Activated T-cell treated with anti-CD3 and anti-CD28 coated beads for 4 hours (primary cell): Measurements from ENCODE around the gene HMSD.
"Not testable (repeated sequence)": the region's sequence is repeated elsewhere in the genome, so short reads cannot be mapped to it uniquely, and the experiment has no call there.

Experiments
- DNase-seq: peaks from one replicate; pipeline ENCODE4 v3.0.0-alpha.2; 2020

The HMSD gene, protein sequence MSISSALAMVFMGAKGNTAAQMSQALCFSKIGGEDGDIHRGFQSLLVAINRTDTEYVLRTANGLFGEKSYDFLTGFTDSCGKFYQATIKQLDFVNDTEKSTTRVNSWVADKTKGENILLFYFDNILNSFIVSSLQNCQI

DNA sequence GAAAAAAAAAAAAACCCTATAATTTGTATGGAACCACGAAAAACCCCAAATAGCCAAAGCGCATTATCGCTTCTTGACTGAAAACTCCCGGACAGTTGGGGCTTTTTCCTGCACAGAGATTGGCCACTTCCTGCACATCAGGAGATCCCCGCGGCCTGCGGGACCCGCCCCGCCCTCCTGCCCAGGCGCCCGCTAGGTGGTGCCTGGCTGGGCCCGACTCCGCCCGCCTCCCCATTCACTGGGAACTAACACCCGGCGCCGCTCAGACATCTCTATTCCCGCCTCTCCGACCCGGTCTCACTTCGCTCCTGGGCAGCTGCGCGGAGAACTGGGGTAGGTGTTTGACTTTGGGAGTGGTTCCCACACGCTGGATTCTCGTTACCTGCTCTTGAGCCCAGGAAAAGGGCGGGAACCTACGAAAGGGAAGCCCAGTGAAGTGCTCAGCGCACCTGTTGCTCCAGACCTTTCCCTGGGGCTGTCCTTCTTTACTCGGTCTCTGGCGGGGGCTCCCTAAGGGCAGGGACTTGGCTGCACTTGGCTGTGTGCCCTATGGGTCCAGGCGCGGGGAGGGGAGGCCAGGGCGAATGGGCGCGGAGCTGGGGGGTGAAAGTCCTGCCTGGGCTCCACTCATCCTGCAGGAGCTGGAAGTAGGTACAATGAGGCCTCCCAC lies at the start of gene HMSD:
Gene HMSD (plus strand): TSS at position 234 of the 670 bp plus-strand sequence. CDS start 4,155 bp downstream, outside the sequence.
- DNase-seq = no peak

DNA sequence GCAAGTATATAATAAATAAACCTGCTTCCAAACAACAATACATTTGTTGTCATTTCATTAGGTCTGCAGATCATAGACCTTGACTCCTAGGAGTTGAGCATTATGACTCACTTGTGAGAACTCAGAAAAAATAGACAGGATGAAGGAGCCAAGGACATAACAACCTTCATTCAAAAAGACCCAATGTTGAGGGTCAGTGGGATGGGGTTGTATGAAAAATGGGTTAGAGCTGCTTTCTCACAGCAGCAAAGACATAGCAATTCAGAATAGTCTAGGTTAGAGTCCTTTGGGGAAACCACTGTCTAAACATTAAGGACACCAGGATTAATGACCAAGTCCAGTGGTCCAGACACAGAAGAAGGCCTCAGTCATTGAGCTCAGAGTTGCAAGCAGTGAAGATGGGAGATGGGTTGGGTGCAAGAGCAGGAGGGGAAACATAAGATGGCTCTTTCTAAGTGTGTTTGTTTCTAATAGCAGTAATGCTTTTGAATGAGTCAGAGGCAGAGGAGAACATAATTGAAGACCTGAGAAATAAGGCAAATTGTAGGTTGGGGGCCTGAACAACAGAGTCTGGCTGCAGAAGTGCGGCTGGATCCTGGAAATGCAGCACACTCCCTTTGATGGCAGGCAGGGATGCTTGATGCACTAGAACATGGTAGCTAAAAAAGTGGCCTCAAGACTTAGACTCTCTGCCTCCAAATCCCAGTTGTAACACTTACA lies 45.1 kb upstream of the HMSD start:
- DNase-seq = no peak

DNA sequence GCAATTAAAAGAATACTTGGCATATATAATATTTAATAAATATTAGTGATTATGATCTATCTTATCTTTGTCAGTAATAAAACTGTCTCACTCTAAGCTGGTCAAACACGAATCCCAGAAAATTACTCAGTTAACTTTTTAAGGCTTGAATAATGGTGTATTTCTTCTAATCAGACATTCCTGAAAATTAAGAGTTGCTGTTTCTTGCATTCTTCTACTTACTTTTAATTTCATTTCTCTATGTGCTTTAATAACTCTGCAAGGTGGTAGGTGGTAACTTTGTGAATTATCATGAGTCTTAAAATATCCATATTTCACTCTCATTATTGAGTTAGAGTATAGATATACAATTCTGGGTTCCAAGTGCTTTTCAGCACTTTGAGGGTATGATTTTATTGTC lies 44.4 kb upstream of the HMSD start:
- DNase-seq = no peak

DNA sequence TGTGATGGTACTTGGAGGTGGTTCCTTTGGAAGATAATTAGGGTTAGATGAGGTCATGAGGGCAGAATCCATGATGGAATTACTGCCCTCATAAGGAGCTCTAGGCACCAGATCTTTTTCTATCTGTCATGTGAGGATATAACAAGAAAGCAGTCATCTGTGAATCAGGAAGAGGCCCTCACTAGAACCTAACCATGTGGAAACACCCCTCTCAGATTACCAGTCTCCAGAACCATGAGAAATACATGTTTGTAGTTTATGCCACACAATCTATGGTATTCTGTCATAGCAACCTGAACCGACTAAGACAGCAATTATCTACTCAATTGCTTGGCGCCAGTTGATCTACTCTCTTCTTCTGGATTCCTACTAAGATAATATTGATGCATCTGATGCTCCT lies 43.7 kb upstream of the HMSD start:
- no peak for DNase-seq

DNA sequence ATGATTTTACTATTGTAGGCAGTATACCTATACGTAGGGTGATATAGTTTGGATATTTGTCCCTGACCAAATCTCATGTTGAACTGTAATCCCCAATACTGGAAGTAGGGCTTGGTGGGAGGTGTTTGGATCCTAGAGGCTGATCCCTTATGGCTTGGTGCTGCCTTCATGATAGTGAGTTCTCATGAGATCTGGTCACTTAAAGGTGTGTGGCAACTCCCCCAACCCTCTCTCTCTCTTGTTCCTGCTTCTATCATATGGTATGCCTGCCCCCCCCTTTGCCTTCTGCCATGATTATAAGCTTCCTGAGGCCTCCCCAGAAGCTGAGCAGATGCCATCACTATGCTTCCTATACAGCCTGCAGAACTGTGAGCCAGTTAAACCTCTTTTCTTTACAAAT lies 43.0 kb upstream of the HMSD start:
- no peak for DNase-seq

DNA sequence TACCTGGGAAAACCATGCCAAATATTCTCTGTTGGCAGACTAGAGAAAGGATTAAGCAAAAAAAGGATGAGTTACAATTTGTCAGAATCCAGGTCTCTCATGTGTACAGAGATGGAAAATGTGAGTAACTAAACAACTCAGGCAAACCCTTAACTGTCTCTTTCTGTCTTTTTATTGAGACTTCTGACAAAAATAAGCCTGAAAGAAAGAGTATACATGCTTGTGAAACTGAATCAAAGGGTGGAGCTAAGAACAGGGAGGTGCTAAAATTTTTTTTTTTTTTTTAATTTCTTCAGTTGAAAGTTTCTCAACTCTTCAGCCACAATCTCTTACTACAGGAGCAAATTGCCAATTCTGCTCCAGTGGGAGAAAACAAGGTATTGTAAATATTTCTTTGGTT lies 41.4 kb upstream of the HMSD start, which contains the start of gene SERPINB10:
Gene SERPINB10 (plus strand): TSS at position 295 of the 400 bp plus-strand sequence. CDS start 7,553 bp downstream, outside the sequence.
- DNase-seq = no peak

DNA sequence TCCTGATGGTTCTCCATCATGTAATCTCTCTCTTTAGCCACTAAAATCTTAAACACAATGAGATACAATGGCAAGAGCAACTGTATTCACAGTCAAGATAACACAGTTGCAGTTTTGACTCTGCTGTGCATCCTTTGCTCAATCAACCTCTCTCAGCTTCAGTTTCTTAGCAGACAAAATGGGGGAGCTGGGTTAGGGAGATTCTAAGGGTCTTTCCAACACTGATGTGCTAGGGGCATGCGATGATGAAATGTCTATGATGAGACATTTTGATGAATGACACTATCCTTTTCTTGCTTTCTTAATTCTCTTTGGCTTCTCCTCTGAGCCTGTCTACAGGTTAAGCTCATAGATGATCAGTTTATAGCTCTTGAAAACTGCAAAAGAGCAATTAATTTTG lies 40.2 kb upstream of the HMSD start:
- no peak for DNase-seq

DNA sequence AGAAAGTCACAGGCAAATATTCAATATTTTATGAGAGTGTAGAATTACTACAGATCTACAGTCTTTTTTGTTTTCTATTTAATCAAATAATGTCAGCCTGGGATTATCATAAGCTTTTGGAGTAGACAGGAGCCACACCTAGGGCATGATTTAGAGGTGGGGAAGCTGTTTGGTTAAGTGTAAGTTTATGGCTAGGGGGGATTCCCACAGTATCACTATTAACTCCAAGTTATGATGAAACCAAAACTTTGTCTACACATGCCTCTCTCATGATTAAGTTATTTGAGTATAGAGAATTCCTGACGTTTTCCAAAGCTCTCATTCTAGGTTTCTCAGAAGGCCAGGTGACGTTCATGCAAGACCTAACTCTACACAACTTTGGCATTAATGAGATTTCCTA lies 39.2 kb upstream of the HMSD start:
- no peak for DNase-seq

DNA sequence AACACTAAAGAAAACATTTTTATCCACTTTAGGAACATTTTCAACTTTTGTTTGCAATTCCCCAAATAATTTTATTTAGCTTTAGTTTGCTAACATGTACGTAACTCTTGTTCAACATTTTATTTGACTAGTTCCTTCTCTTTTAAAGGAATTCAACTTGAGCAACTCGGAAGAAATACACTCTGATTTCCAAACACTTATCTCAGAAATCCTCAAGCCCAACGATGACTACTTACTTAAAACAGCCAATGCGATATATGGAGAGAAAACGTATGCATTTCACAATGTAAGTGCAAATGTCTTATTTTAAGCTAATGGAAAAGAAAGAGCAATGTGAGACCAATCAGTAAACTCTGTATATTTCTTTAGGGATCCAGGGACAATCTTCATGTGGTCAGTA lies 31.3 kb upstream of the HMSD start:
- no peak for DNase-seq

DNA sequence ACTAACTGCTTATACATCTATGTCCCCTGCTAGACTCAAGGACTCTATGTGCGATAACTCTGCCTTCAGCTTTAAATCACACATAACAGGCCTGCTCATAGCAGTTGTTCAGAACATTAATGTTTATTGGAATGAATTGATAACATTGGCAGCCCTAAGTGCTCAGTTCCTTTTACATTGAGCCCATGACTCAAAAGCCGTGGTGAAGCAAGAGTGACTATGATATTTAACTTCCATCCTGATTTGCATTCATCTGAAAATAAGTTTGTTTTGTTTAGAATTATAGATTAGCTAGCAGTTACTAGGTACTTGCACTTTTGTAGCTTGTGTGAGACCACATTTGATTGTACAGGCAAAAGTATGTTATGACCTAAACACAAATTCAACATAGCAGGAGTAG lies 27.1 kb upstream of the HMSD start:
- no peak for DNase-seq

DNA sequence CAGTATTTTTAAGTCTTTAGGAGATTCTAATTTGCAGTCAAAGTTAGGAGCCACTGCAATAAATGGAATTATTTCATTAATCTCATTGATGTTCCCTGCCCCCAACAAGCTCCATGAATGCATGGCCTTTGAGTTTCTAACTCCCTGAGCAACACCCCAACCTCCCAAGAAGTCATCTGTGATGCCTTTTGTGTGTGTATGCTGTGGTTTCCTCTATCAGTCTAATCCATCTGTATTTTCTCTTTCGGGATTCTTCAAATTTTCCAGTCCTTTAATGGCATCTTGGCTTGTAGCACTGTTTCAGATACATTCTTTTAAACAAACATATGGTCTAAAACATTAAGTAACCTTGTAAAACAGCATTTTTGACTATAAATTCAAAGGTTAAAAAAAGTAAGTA lies 24.6 kb upstream of the HMSD start:
- DNase-seq = no peak

DNA sequence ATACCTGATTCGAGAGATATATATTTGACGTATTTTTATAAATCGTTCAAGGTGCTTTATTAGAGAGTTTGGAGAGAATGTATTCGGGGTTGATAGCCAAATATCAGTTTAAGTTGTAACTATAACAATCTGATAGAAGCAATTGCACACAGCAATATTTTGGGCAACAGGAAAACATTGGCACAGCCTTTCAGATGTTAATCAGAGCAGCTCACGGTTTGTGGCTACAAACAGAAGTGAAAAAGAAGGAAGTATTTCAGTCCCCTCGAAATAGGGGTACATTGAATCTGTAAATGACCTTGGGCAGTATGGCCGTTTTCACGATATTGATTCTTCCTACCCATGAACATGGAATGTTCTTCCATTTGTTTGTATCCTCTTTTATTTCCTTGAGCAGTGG lies 20.8 kb upstream of the HMSD start:
- DNase-seq = no peak

DNA sequence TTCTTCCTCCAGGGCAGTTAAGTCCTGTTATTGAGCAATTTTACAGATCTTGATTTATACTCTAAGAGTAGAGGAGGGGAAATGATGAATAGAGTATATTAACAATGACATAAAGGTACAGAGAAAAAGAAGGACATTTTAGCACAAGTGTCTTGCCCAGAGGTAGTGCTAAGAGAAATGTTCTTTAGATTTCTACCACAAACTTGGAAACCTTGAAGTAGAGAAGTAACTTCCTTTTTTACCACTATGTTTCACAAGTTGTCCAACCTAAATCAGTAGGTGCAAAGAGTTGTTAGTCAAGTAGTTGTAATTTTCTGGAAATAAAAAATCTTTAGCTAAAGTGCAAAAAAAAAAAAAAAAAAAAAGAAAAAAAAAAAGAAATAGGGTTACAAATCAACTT lies 19.7 kb upstream of the HMSD start:
- DNase-seq = not testable (repeated sequence)

DNA sequence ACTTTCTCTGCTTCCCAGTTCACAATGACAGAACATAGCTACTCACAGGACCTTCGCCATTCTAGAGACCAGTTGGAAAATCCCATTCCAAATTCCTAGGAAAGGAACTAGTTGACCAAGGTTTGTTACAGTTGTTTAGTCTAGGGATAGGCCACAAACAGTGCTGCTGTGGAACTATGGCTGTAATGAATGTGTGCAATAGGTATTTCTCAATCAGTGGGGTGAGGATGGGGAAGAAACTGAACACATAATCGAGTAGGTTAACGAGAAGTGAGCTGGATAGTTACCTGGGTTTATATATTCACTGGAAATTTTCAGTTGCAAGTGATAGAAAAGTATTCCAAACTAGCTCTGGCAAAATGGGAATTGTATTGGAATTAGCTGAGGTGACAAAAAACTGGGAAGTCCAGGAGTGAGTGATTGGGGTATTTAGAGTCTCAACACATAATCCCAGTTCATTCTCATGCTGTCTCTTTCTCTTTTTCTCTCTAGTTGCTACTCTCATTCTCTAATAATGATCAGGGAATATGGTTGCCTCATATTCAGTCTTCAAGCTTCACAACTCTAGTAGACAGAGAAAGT lies 18.2 kb upstream of the HMSD start:
- no peak for DNase-seq

DNA sequence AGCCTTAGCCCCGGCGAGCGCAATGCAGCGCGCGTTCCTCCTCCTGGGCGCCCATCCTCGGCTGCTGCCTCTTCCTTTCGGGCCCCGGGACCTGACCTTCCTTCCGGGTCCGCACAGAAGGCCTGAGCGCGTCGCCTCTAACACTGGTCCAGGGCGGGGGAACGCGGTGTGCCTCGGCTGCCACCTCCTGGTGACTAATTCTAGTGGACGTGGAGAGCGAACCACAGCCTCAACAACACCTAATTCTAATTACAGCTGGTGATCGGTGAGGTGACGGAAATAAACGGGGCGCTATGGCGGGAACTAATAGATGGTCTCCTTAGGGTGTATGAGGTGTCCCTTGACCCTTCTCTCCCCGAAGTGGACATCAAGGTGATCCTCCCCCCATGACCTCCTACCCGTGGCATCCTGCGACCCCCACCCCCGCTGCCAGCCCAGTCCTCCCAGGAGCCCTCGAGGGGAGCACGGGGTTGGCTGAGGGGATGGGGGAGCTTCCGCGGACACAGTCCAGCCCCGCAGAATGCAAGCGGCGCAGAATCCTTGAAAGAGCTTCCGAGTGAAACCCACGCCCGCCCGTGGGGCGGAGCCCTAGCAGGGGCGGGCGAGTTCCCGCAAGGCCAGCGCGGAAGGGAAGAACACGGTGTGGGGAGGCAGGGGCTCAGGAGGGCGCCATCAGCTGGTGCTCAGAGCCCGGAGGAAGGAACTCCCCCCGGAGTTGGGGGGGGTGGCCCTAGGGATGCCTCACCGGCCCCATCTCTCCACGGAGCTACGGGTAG lies 12.8 kb upstream of the HMSD start:
- peak; percentile 34 for DNase-seq

DNA sequence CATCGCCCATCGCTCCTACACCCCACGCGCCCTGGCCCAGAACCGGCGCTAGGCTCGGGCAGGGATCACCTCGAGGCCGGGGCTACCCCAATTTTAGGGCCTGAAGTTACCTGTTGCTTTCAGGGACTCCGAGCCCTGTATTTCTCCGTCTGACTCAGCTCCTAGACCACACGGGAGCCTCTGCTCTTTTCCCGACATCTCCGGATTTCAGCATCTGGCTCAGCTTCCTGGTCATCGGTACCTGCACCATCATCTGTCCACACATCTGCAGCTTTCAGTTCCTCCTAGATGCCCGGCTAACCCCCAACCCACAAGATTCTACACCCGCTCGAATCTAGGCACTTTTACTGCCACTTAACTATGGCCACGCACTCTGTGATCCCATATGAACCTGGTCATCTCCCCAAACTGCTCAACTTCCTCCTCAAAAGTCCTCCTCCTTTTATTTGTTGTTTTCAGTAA lies 12.1 kb upstream of the HMSD start:
- no peak for DNase-seq

DNA sequence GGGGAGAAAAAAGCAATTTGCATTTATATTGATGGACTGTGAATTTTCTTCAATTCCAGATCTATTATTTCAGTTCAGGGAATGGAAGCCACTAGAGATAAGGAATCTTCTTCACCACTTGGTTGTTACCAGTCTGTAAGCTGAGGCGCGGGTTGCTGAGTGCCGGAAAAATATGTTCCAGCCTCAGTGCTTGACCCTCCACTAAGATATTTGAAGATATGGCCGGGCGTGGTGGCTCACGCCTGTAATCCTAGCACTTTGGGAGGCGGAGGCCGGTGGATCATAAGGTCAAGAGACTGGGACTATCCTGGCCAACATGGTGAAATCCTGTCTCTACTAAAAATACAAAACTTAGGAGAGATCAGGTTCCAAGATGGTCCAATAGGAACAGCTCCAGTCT lies 9.1 kb upstream of the HMSD start:
- DNase-seq = no peak

DNA sequence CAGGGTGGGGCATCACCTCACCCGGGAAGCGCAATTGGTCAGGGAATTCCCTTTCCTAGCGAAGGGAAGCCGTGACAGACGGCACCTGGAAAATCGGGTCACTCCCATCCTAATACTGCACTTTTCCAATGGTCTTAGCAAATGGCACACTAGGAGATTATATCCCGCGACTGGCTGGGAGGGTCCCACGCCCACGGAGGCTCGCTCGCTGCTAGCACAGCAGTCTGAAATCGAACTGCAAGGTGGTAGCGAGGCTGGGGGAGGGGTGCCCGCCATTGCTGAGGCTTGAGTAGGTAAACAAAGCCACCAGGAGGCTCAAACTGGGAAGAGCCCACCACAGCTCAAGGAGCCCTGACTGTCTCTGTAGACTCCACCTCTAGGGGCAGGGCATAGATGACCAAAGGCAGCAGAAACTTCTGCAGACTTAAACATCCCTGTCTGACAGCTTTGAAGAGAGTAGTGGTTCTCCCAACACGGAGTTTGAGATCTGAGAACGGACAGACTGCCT lies 8.5 kb upstream of the HMSD start:
- not testable (repeated sequence) for DNase-seq

DNA sequence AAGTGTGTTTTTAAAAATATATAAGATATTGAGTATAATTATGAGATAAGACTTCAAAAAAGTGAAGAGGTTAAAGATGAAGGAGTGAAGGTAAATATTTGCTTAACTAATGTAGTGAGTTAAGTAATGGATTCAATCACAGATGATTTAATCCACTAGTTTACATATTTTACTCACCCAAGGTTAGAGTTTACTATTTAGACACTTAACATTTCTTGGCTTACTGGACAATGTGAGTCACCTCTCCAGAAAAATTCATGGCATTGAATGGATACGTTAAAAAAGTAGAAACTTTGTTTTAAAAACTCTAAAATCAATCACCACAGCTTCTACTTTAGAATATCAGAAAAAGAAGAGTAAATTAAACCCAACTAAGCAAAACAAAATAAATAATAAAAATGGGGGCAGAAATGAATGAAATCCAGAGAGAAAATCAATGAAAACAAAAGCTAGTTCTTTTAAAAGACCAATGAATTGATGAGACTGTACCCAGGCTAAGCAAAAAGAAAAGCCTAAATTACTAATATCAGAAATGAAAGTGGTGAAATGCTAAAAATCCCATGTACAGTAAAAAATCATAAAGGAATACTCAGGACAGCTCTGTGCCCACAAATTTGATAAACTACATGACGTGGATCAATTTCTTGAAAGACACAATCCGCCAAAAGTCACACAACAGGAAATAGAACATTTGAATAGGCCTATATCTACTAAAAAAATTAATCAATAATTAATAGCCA lies 1.9 kb upstream of the HMSD start:
- no peak for DNase-seq

DNA sequence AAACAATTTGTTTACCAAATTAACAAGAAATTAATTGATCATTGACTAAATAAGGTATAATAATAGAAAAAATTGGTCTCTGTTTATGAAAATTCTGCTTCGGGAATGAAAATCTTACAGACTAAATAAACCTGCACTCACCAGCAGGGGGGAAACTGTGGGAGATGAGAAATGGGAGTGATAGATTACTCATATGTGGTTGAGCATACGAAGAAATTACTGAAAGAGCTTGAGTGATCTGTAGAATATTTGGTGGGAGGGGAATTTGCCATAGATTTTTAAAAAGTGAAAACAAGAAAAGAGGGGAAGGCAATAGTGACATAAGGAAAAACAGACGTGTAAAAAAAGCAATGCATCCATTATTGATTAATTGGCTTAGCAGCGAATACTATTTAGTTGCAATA lies 2.2 kb downstream of the HMSD start:
- DNase-seq = no peak

DNA sequence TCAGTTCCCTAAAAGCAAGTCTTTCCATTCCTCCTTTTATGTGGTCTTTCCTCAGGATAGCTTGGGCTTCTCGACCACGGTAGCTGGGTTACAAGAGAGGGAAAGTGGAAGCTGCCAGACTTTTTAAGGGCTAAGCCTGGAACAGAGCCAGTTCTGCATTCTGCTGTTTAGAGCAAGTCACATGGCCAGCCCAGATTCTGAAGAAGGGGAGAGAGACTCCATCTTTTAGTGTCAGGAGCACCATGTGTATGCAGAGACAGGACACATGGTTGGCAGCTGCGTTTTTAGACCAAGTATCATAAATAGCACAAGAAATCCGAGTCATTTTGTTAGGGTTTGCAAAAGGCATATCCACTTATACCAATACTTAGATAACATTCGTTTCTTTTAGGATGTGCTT lies 4.7 kb downstream of the HMSD start:
- DNase-seq = no peak

DNA sequence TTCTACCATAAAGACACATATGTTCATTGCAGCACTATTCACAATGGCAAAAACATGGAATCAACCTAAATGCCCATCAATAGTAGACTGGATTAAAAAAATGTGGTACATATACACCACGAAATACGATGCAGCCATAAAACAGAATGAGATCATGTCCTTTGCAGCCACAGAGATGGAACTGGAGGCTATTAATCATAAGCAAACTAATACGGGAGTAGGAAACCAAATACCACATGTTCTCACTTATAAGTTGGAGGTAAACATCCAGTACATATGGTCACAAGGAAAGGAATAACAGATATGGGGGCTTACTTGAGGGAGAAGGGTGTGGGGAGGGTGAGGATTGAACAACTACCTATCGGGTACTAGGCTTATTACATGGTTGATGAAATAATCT lies 7.7 kb downstream of the HMSD start:
- no peak for DNase-seq
